GM12891 (cell line): ENCODE measurements around the gene RAB11FIP3.

ENCODE experiments used
- POLR2A ChIP-seq: IDR thresholded peaks from 2 replicates; pipeline ENCODE4 v1.6.1; 2011; ENCODE audit warnings: low read depth, low read length, control low read depth
- POLR2AphosphoS5 ChIP-seq: IDR thresholded peaks from 2 replicates; pipeline ENCODE4 v1.6.1; 2011; ENCODE audit warnings: low read depth, low read length, control low read depth
- POU2F2 ChIP-seq: IDR thresholded peaks from 2 replicates; pipeline ENCODE4 v1.6.1; 2011; ENCODE audit warnings: low read depth, mild to moderate bottlenecking, control low read depth, low read length, moderate library complexity
- SPI1 ChIP-seq: IDR thresholded peaks from 2 replicates; pipeline ENCODE4 v1.6.1; 2011; ENCODE audit warnings: low read depth, low read length, control low read depth

DNA sequence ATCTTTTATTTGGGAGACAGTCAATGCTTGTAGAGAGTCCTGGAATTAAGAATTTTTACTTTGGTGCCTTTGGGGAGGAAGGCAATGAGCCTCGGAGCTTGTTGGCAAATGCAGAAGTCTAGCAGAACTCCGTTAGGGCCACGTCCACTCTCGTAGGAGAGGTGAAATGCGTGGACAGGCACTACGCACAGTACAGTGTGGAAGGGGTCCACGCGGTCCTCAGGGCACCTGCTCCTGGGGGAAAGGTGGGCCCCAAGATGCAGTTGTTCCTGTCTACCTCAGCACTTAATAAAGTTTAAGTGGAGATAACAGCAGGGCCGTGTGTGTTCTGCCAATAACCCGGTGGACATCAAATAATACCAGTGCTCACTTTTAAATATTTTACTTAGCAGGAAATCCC is 1.8 kb downstream of the RAB11FIP3 start:
- TF ChIP-seq POLR2A (no peak), POLR2AphosphoS5 (no peak), POU2F2 (no peak), SPI1 (no peak)
